ENCODE data around the gene BIRC6. TPM values are rescaled to one million over a fixed set of nuclear protein-coding genes. Genes with fewer than 3 reads are reported as not detected.

BIRC6 gene
- polyA plus RNA-seq, 3 donors = 11.5 to 32.6 (median 12.9) TPM

GRCh38 chr2:32442020-32442467 is 85.2 kb downstream of the BIRC6 start:
- H3K36me3 Mint-ChIP-seq = peaks cover 75 to 90% of the 10 kb centered on the region in 2 donors
- H3K4me3 Mint-ChIP-seq = no peak overlapping the region
- no peaks in the 10 kb centered on the region for H3K27me3 ChIP-seq (ENCODE audit: control insufficient read depth in 2 of 2, insufficient read depth in 2 of 2, low read length in 2 of 2)
- no peak for DNase-seq
- H3K9me3 ChIP-seq (replicated peaks in 1 of 2; ENCODE audit: control insufficient read depth in 1 of 2, insufficient read depth in 1 of 2, low read length in 2 of 2) = no peaks in the 10 kb centered on the region
- intact Hi-C loops (cut with micrococcal nuclease) = no loop called here
- H3K27me3 Mint-ChIP-seq (ENCODE audit: low read depth in 3 of 3) = no peaks in the 10 kb centered on the region
- no peaks in the 10 kb centered on the region for H4K20me1 ChIP-seq (ENCODE audit: insufficient read depth, low read length)
- no peaks in the 10 kb centered on the region for H3K4me1 ChIP-seq (ENCODE audit: control insufficient read depth in 1 of 2, insufficient read depth in 2 of 2, low read length in 2 of 2)
- no peak overlapping the region for H3K9ac ChIP-seq (ENCODE audit: insufficient read depth, low read length, poor library complexity, severe bottlenecking)
- no peak for TF ChIP-seq CTCF (IDR thresholded peaks at IDR 0.05)
- H3K36me3 ChIP-seq (replicated peaks in 1 of 2; ENCODE audit: control insufficient read depth in 1 of 2, insufficient read depth in 2 of 2, low read length in 2 of 2) = peaks cover 92 to 95% of the 10 kb centered on the region in 2 donors
- 99% methylated on average over 7 of the region's 7 CpGs for WGBS (ENCODE audit: insufficient coverage)
- H3K79me2 ChIP-seq (ENCODE audit: insufficient read depth, low read length) = peaks cover 6% of the 10 kb centered on the region
- H3K27ac ChIP-seq (ENCODE audit: low read depth in 1 of 2, low read length in 2 of 2) = no peak overlapping the region
- H3K4me2 ChIP-seq (replicated peaks; ENCODE audit: extremely low read depth, low read length, poor library complexity, severe bottlenecking) = no peak overlapping the region
- H3K9me3 Mint-ChIP-seq = no peaks in the 10 kb centered on the region
- H2AFZ ChIP-seq (ENCODE audit: insufficient read depth, low read depth, low read length, poor library complexity, severe bottlenecking) = no peak overlapping the region
- no peak overlapping the region for H3K27ac Mint-ChIP-seq
- no peaks in the 10 kb centered on the region for H3K4me1 Mint-ChIP-seq
- no peak overlapping the region for H3K4me3 ChIP-seq (replicated peaks in 1 of 3; ENCODE audit: low read depth in 2 of 3, low read length in 3 of 3)

- peaks cover 67 to 81% of the 10 kb centered on the region in 2 donors for H3K36me3 Mint-ChIP-seq
- no peaks in the 10 kb centered on the region for H3K9me3 Mint-ChIP-seq
- peaks cover 6% of the 10 kb centered on the region for H3K79me2 ChIP-seq (ENCODE audit: insufficient read depth, low read length)
- H3K27ac ChIP-seq (ENCODE audit: low read depth in 1 of 2, low read length in 2 of 2) = no peak overlapping the region
- no peaks in the 10 kb centered on the region for H3K9me3 ChIP-seq (replicated peaks in 1 of 2; ENCODE audit: control insufficient read depth in 1 of 2, insufficient read depth in 1 of 2, low read length in 2 of 2)
- no peak overlapping the region for H3K9ac ChIP-seq (ENCODE audit: insufficient read depth, low read length, poor library complexity, severe bottlenecking)
- H3K4me3 ChIP-seq (replicated peaks in 1 of 3; ENCODE audit: low read depth in 2 of 3, low read length in 3 of 3) = no peak overlapping the region
- H3K4me3 Mint-ChIP-seq = no peak overlapping the region
- H3K4me1 Mint-ChIP-seq = no peaks in the 10 kb centered on the region
- WGBS (ENCODE audit: insufficient coverage) = 88% methylated on average over 4 of the region's 6 CpGs
- no peaks in the 10 kb centered on the region for H3K4me1 ChIP-seq (ENCODE audit: control insufficient read depth in 1 of 2, insufficient read depth in 2 of 2, low read length in 2 of 2)
- H3K36me3 ChIP-seq (replicated peaks in 1 of 2; ENCODE audit: control insufficient read depth in 1 of 2, insufficient read depth in 2 of 2, low read length in 2 of 2) = peaks cover 73 to 83% of the 10 kb centered on the region in 2 donors
- H3K4me2 ChIP-seq (replicated peaks; ENCODE audit: extremely low read depth, low read length, poor library complexity, severe bottlenecking) = no peak overlapping the region
- H3K27me3 Mint-ChIP-seq (ENCODE audit: low read depth in 3 of 3) = no peaks in the 10 kb centered on the region
- no peaks in the 10 kb centered on the region for H3K27me3 ChIP-seq (ENCODE audit: control insufficient read depth in 2 of 2, insufficient read depth in 2 of 2, low read length in 2 of 2)
- intact Hi-C loops (cut with micrococcal nuclease) = no loop called here
- DNase-seq = no peak
- no peak overlapping the region for H2AFZ ChIP-seq (ENCODE audit: insufficient read depth, low read depth, low read length, poor library complexity, severe bottlenecking)
- peak overlapping the region in 2 of 7 donors; percentile 5 to 34 for H3K27ac Mint-ChIP-seq
- peaks cover 2% of the 10 kb centered on the region for H4K20me1 ChIP-seq (ENCODE audit: insufficient read depth, low read length)
- no peak for TF ChIP-seq CTCF (IDR thresholded peaks at IDR 0.05)
Observed at GRCh38 chr2:32446369-32446768, 89.5 kb downstream of the BIRC6 start.
